Vagina (tissue), 2 donors: ENCODE measurements around the gene ESPL1. TPM values are rescaled to one million over a fixed set of nuclear protein-coding genes. Genes with fewer than 3 reads are reported as not detected.

Experiments
- DNase-seq, 2 donors: peaks; one replicate each; pipeline ENCODE4 v3.0.0-alpha.2; 2017; ENCODE audit errors: extremely low spot score in 2 of 2
- H3K27ac ChIP-seq: fragments of 200-600 bp; sonication (generic); one replicate; pipeline ENCODE4 v1.5.1; 2019
- H3K27me3 ChIP-seq: fragments of 200-600 bp; sonication (generic); one replicate; pipeline ENCODE4 v1.5.1; 2019
- H3K36me3 ChIP-seq, 2 donors: fragments of 200-600 bp; sonication (generic); one replicate each; pipeline ENCODE4 v1.5.1; 2017 to 2019
- H3K4me1 ChIP-seq: fragments of 200-600 bp; sonication (generic); one replicate; pipeline ENCODE4 v1.5.1; 2019
- H3K4me3 ChIP-seq, 2 donors: fragments of 200-600 bp; sonication (generic); 1 replicate in 1 of 2; 2 replicates in 1 of 2; pipeline ENCODE4 v1.5.1; 2016 to 2019
- H3K9me3 ChIP-seq: fragments of 200-600 bp; sonication (generic); one replicate; pipeline ENCODE4 v1.5.1; 2019
- CTCF ChIP-seq, 3 experiments: fragments of 450-650 bp in 2 of 3; fragments of 200-600 bp in 1 of 3; sonication (generic) in 1 of 3; IDR thresholded peaks; one replicate each; pipeline ENCODE4 v1.5.1; 2017 to 2019; ENCODE audit warnings: antibody characterized with exemption in 3 of 3, mild to moderate bottlenecking in 2 of 3, moderate library complexity in 2 of 3
- POLR2A ChIP-seq, 2 donors: fragments of 450-650 bp; IDR thresholded peaks; one replicate each; pipeline ENCODE4 v1.6.1; 2017; ENCODE audit warnings: antibody characterized with exemption in 2 of 2, mild to moderate bottlenecking in 2 of 2, moderate library complexity in 2 of 2
- POLR2AphosphoS5 ChIP-seq, 2 donors: sonication (generic); formaldehyde crosslinking; IDR thresholded peaks; one replicate each; pipeline ENCODE4 v1.9.0; 2017; ENCODE audit warnings: antibody characterized with exemption in 2 of 2, mild to moderate bottlenecking in 2 of 2, low read depth in 1 of 2; ENCODE audit not compliant: insufficient read depth in 1 of 2
- intact Hi-C: fragments of 100-400 bp; cut with DNase I; formaldehyde crosslinking; loops from one replicate; pipeline ENCODE4 v1.15.1; 2023
- total RNA-seq: library from RNA; depleted of rRNA; stranded (reverse); fragments of >200 nt; gene quantifications from one replicate; pipeline ENCODE4 v1.2.3, GENCODE V29; 2016

The ESPL1 gene
- total RNA-seq, 1 donor from 2014 or later: 17.7 TPM

GRCh38 chr12:53267306-53267998, 647 bp upstream of the ESPL1 start:
- intact Hi-C loops: no loop called here
- H3K4me3 ChIP-seq: peak overlapping the region; percentile 47 to 70
- TF ChIP-seq POLR2A (IDR thresholded peaks at IDR 0.05): no peak
- TF ChIP-seq POLR2AphosphoS5 (IDR thresholded peaks at IDR 0.05; ENCODE audit: insufficient read depth in 1 of 2, low read depth in 1 of 2): no peak
- TF ChIP-seq CTCF (IDR thresholded peaks at IDR 0.05): no peak
- no peaks in the 10 kb centered on the region for H3K9me3 ChIP-seq
- no peaks in the 10 kb centered on the region for H3K27me3 ChIP-seq
- H3K27ac ChIP-seq: peak overlapping the region; percentile 72
- no peak for DNase-seq
- H3K36me3 ChIP-seq: no peaks in the 10 kb centered on the region
- H3K4me1 ChIP-seq: peaks cover 13% of the 10 kb centered on the region

- no peak for DNase-seq
- Histone ChIP-seq H3K27ac (no peak overlapping the region), H3K4me3 (peak overlapping the region; percentile 47 to 70), H3K27me3 (no peaks in the 10 kb centered on the region), H3K9me3 (no peaks in the 10 kb centered on the region), H3K36me3 (no peaks in the 10 kb centered on the region), H3K4me1 (peaks cover 13% of the 10 kb centered on the region)
- intact Hi-C loops: no loop called here
- TF ChIP-seq POLR2AphosphoS5 (IDR thresholded peaks at IDR 0.05; ENCODE audit: insufficient read depth in 1 of 2, low read depth in 1 of 2) (no peak), POLR2A (IDR thresholded peaks at IDR 0.05) (no peak), CTCF (IDR thresholded peaks at IDR 0.05) (no peak)
Measured at GRCh38 chr12:53268630-53269562, 797 bp downstream of the ESPL1 start.

GRCh38 chr12:53274445-53274844, 6.3 kb downstream of the ESPL1 start:
- DNase-seq: no peak
- TF ChIP-seq POLR2AphosphoS5 (IDR thresholded peaks at IDR 0.05; ENCODE audit: insufficient read depth in 1 of 2, low read depth in 1 of 2) (no peak), CTCF (IDR thresholded peaks at IDR 0.05) (no peak), POLR2A (IDR thresholded peaks at IDR 0.05) (no peak)
- Histone ChIP-seq H3K4me1 (no peaks in the 10 kb centered on the region), H3K27ac (no peak overlapping the region), H3K36me3 (no peaks in the 10 kb centered on the region), H3K27me3 (no peaks in the 10 kb centered on the region), H3K9me3 (no peaks in the 10 kb centered on the region), H3K4me3 (no peak overlapping the region)
- intact Hi-C loops: no loop called here

GRCh38 chr12:53276511-53276910, 8.4 kb downstream of the ESPL1 start:
- TF ChIP-seq POLR2A (IDR thresholded peaks at IDR 0.05) (no peak), CTCF (IDR thresholded peaks at IDR 0.05) (no peak), POLR2AphosphoS5 (IDR thresholded peaks at IDR 0.05; ENCODE audit: insufficient read depth in 1 of 2, low read depth in 1 of 2) (no peak)
- no peaks in the 10 kb centered on the region for H3K4me1 ChIP-seq
- intact Hi-C loops: no loop called here
- no peaks in the 10 kb centered on the region for H3K36me3 ChIP-seq
- H3K9me3 ChIP-seq: no peaks in the 10 kb centered on the region
- DNase-seq: no peak
- no peak overlapping the region for H3K27ac ChIP-seq
- no peaks in the 10 kb centered on the region for H3K27me3 ChIP-seq
- no peak overlapping the region for H3K4me3 ChIP-seq
